ENCODE results near the gene KCNIP3.
A peak's percentile ranks its signal among the peaks of the same experiment; 100 is the strongest.

Gene KCNIP3

GRCh38 chr2:95329891-95330793, 33.0 kb downstream of the KCNIP3 start:
- no peak for DNase-seq

GRCh38 chr2:95330794-95331338, 33.7 kb downstream of the KCNIP3 start:
- DNase-seq: no peak

GRCh38 chr2:95331606-95332005, 34.5 kb downstream of the KCNIP3 start:
- no peak for DNase-seq

GRCh38 chr2:95332036-95332435, 34.9 kb downstream of the KCNIP3 start:
- no peak for DNase-seq

- no peak for DNase-seq
Observed at GRCh38 chr2:95333056-95333455, 35.9 kb downstream of the KCNIP3 start.

- peak; percentile 98 for DNase-seq
Observed at GRCh38 chr2:95333888-95334338, 36.8 kb downstream of the KCNIP3 start.

- DNase-seq: peak; percentile 71
Observed at GRCh38 chr2:95334916-95335641, 37.9 kb downstream of the KCNIP3 start.

- no peak for DNase-seq
Observed at GRCh38 chr2:95336406-95336805, 39.3 kb downstream of the KCNIP3 start.

GRCh38 chr2:95337829-95338228, 40.7 kb downstream of the KCNIP3 start:
- DNase-seq: no peak

GRCh38 chr2:95342556-95343320, 45.6 kb downstream of the KCNIP3 start:
- no peak for DNase-seq

- no peak for DNase-seq
Observed at GRCh38 chr2:95343429-95344214, 46.5 kb downstream of the KCNIP3 start.

- DNase-seq: no peak
Observed at GRCh38 chr2:95344215-95344583, 47.1 kb downstream of the KCNIP3 start.

GRCh38 chr2:95344656-95345055, 47.5 kb downstream of the KCNIP3 start:
- no peak for DNase-seq

GRCh38 chr2:95345081-95345562, 48.0 kb downstream of the KCNIP3 start:
- DNase-seq: no peak

- peak; percentile 88 for DNase-seq
Observed at GRCh38 chr2:95345563-95346230, 48.5 kb downstream of the KCNIP3 start.

- peak; percentile 66 for DNase-seq
Observed at GRCh38 chr2:95346231-95346737, 49.1 kb downstream of the KCNIP3 start.

GRCh38 chr2:95346738-95347671, 49.9 kb downstream of the KCNIP3 start:
- DNase-seq: peak; percentile 35

GRCh38 chr2:95347681-95348608, 50.8 kb downstream of the KCNIP3 start:
- no peak for DNase-seq

All from EL (cell line).